ENCODE measurements around the gene SMARCC2. TPM values are rescaled to one million over a fixed set of nuclear protein-coding genes. Genes with fewer than 3 reads are reported as not detected.
A peak's percentile ranks its signal among the peaks of the same experiment; 100 is the strongest.

Gene SMARCC2
- total and polyA plus RNA-seq, 9 donors = 57.9 to 172 (median 117) TPM

DNA sequence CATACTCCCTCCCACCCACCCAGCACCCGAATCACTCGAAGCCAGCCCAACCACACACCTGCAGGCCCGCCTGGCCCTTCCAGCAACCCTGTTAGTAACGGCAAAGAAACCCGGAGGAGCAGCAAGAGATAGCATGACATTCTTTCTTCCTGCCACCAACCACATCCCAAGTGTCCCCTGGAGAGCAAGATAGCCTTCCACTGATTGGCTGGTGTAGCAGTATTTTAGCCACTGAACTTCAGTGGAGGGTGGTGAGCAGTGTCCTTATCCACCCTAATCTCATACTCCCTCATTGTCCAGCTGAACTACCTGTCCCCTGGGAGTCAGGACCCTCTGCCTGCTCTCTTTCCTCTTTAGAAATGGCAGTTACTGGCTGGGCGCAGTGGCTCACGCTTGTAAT lies 39.8 kb upstream of the SMARCC2 start:
- WGBS, 3 donors = 73 to 84% (median 76%) methylated on average over 7 of the region's 7 CpGs
- DNase-seq = no peak
- H3K4me3 ChIP-seq = no peak overlapping the region
- H3K27me3 ChIP-seq = no peaks in the 10 kb centered on the region
- peaks cover 1% of the 10 kb centered on the region for H3K4me1 ChIP-seq (ENCODE audit: insufficient read depth)
- H3K36me3 ChIP-seq = no peaks in the 10 kb centered on the region
- H3K9me3 ChIP-seq = no peaks in the 10 kb centered on the region
- TF ChIP-seq POLR2A (IDR thresholded peaks at IDR 0.05) (no peak), CTCF (IDR thresholded peaks at IDR 0.05) (no peak), EP300 (IDR thresholded peaks at IDR 0.05) (no peak)
- intact Hi-C loops (cut with DNase I) = loop anchor here in 2 of 4 donors (5.0 to 10.0 kb wide), 2 partner anchors 37 to 104 kb away; partner anchors contain the start of gene ESYT1 (in 2 of the 2)
- H3K27ac ChIP-seq = no peak overlapping the region

- H3K27ac ChIP-seq = peak overlapping the region; percentile 73 to 75
- WGBS, 3 donors = 58 to 76% (median 61%) methylated on average over 11 of the region's 11 CpGs
- no peak for TF ChIP-seq EP300 (IDR thresholded peaks at IDR 0.05)
- TF ChIP-seq POLR2A (IDR thresholded peaks at IDR 0.05) = no peak
- TF ChIP-seq CTCF (IDR thresholded peaks at IDR 0.05) = no peak
- H3K9me3 ChIP-seq = no peaks in the 10 kb centered on the region
- intact Hi-C loops (cut with DNase I) = loop anchor here (2.0 to 10.0 kb wide), 4 partner anchors 33 to 106 kb away; partner anchors contain the start of genes ESYT1 (in 2 of the 4), MYL6 (in 1 of the 4) and ZC3H10 (in 1 of the 4)
- peak overlapping the region; percentile 68 for H3K4me3 ChIP-seq
- DNase-seq = no peak
- no peaks in the 10 kb centered on the region for H3K27me3 ChIP-seq
- no peaks in the 10 kb centered on the region for H3K36me3 ChIP-seq
- H3K4me1 ChIP-seq (ENCODE audit: insufficient read depth) = peaks cover 5% of the 10 kb centered on the region
Measured at GRCh38 chr12:56224954-56225353, 35.7 kb upstream of the SMARCC2 start.

DNA sequence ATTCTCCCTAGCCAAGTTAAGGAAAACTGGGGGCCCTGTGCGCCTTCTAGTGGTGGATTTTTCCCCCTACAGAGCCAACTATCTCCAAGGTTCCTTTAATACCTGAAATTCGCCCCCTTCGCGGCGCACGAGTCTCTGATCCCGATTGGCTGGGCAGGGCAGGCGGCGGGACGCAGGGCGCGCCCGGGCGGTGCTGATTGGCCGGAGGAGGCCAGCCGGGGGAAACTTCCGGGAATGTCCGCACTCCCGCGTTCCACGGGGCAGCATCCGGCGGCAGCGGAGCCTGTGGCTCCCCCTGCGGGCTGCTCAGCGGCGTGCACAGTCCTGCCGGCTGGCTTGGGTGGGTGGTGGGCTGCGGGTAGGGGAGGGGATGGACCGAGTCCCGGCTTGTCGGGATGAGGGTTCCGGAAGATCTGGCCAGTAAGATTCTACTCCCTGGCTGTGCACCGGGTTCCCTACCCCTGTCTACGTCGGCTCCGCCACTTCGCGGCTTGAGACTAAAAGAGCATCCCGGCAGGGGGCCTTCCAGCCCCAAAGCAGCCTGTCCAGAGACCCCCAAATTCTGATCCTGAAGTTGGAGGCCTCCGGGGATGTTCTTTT lies 34.9 kb upstream of the SMARCC2 start, which contains the start of gene NABP2:
Gene NABP2 (plus strand): TSS at position 241 of the 600 bp plus-strand sequence. CDS start 515 bp downstream, outside the sequence.
- peak; percentile 84 to 98 (median 98) for TF ChIP-seq CTCF (IDR thresholded peaks at IDR 0.05)
- peak; percentile 36 for TF ChIP-seq POLR2A (IDR thresholded peaks at IDR 0.05)
- TF ChIP-seq EP300 (IDR thresholded peaks at IDR 0.05) = peak; percentile 54
- H3K27ac ChIP-seq = peak within 1 kb of the TSS; percentile 73 to 75
- no peaks in the 10 kb centered on the region for H3K36me3 ChIP-seq
- peaks cover 5% of the 10 kb centered on the region for H3K4me1 ChIP-seq (ENCODE audit: insufficient read depth)
- DNase-seq = peak; percentile 97 to 99 (median 98)
- intact Hi-C loops (cut with DNase I) = loop anchor here (2.0 to 10.0 kb wide), 3 partner anchors 67 to 105 kb away; partner anchors contain the start of genes ESYT1 (in 2 of the 4), MYL6 (in 1 of the 4) and ZC3H10 (in 1 of the 4)
- WGBS, 3 donors = 0 to 1% (median 0%) methylated on average over 31 to 41 of the region's 41 CpGs
- no peaks in the 10 kb centered on the region for H3K9me3 ChIP-seq
- peak within 1 kb of the TSS; percentile 68 for H3K4me3 ChIP-seq
- no peaks in the 10 kb centered on the region for H3K27me3 ChIP-seq

- DNase-seq = no peak
- peak overlapping the region in 1 of 2 donors; percentile 52 for H3K27ac ChIP-seq
- intact Hi-C loops (cut with DNase I) = loop anchor here (2.0 to 10.0 kb wide), 3 partner anchors 66 to 105 kb away; partner anchors contain the start of genes ESYT1 (in 2 of the 4), MYL6 (in 1 of the 4) and ZC3H10 (in 1 of the 4)
- H3K36me3 ChIP-seq = no peaks in the 10 kb centered on the region
- 19 to 25% (median 24%) methylated on average over 15 of the region's 15 CpGs for WGBS, 3 donors
- H3K4me1 ChIP-seq (ENCODE audit: insufficient read depth) = peaks cover 5% of the 10 kb centered on the region
- H3K27me3 ChIP-seq = no peaks in the 10 kb centered on the region
- peak overlapping the region; percentile 19 for H3K4me3 ChIP-seq
- H3K9me3 ChIP-seq = no peaks in the 10 kb centered on the region
- TF ChIP-seq CTCF (IDR thresholded peaks at IDR 0.05) = no peak
Measured at GRCh38 chr12:56223571-56224101, 34.4 kb upstream of the SMARCC2 start.

Data from ovary (tissue), 9 donors.